ENCODE measurements around the gene STK32C.

The STK32C gene

GRCh38 chr10:132243141-132243540, 64.6 kb downstream of the STK32C start:
- no peak for DNase-seq

- DNase-seq, result no peak
These were observed 65.5 kb downstream of the STK32C start for GRCh38 chr10:132242103-132242840.

- DNase-seq, result no peak
These were observed 66.3 kb downstream of the STK32C start for GRCh38 chr10:132241496-132241895.

GRCh38 chr10:132241086-132241485, 66.7 kb downstream of the STK32C start:
- no peak for DNase-seq

- no peak for DNase-seq
These were observed 67.2 kb downstream of the STK32C start for GRCh38 chr10:132240581-132240980.

GRCh38 chr10:132240156-132240555, 67.6 kb downstream of the STK32C start:
- no peak for DNase-seq

GRCh38 chr10:132239126-132240031, 68.4 kb downstream of the STK32C start:
- no peak for DNase-seq

- DNase-seq, result no peak
These were observed 69.2 kb downstream of the STK32C start for GRCh38 chr10:132238371-132239125.

- no peak for DNase-seq
These were observed 69.9 kb downstream of the STK32C start for GRCh38 chr10:132237871-132238270.

GRCh38 chr10:132237396-132237795, 70.4 kb downstream of the STK32C start:
- DNase-seq, result no peak

GRCh38 chr10:132236881-132237280, 70.9 kb downstream of the STK32C start:
- no peak for DNase-seq

GRCh38 chr10:132236161-132236560, 71.6 kb downstream of the STK32C start:
- no peak for DNase-seq

- no peak for DNase-seq
These were observed 72.9 kb downstream of the STK32C start for GRCh38 chr10:132234860-132235259.

GRCh38 chr10:132233501-132234085, 74.2 kb downstream of the STK32C start:
- no peak for DNase-seq

- DNase-seq, result no peak
These were observed 74.8 kb downstream of the STK32C start for GRCh38 chr10:132232981-132233380.

GRCh38 chr10:132232023-132232951, 75.5 kb downstream of the STK32C start:
- DNase-seq, result no peak

- DNase-seq, result no peak
These were observed 76.1 kb downstream of the STK32C start for GRCh38 chr10:132231656-132232022.

- no peak for DNase-seq
These were observed 77.1 kb downstream of the STK32C start for GRCh38 chr10:132230557-132231210.

- DNase-seq, result no peak
These were observed 77.8 kb downstream of the STK32C start for GRCh38 chr10:132229834-132230556.

GRCh38 chr10:132229096-132229495, 78.7 kb downstream of the STK32C start:
- no peak for DNase-seq

- DNase-seq, result no peak
These were observed 79.1 kb downstream of the STK32C start for GRCh38 chr10:132228616-132229015.

Measured in NCI-H1105 (cell line).